CD4-positive, alpha-beta T cell treated with Interleukin-15 for 4 hours (primary cell): ENCODE measurements around the gene PLA2G10.
"Not testable (repeated sequence)": the region's sequence is repeated elsewhere in the genome, so short reads cannot be mapped to it uniquely, and the experiment has no call there.

Experiments used
- DNase-seq: peaks from one replicate; pipeline ENCODE4 v3.0.0-alpha.2; 2020; ENCODE audit warnings: low spot score

Gene PLA2G10, protein sequence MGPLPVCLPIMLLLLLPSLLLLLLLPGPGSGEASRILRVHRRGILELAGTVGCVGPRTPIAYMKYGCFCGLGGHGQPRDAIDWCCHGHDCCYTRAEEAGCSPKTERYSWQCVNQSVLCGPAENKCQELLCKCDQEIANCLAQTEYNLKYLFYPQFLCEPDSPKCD

DNA sequence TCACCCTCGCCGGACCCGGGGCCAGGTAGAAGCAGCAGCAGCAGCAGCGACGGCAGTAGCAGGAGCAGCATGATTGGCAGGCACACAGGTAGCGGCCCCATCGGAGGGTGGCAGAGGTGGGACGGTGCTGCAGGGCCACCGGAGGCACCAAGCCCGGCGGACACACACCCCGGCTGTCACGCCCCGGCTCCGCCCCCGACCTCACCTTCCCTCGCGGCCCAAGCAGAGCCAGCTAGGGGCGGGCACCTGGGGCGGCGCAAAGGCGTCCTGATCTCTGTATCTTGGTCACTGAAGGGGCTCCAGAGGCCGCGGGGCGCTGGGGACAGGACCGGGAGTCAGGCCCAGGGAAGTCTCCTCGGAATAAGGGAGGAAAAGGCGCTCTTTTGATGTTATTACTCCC lies at the start of gene PLA2G10:
PLA2G10 (minus strand) TSS at position 180 of the 400 bp plus-strand sequence; CDS start at position 101, 79 bp downstream.
- not testable (repeated sequence) for DNase-seq

GRCh38 chr16:14742273-14743128 lies 48.4 kb upstream of the PLA2G10 start, which contains the start of gene NPIPA2:
Gene NPIPA2, plus strand, starts transcription at chr16:14742533. Its CDS starts 5,533 bp downstream, at chr16:14748066.
- DNase-seq, result not testable (repeated sequence)

DNA sequence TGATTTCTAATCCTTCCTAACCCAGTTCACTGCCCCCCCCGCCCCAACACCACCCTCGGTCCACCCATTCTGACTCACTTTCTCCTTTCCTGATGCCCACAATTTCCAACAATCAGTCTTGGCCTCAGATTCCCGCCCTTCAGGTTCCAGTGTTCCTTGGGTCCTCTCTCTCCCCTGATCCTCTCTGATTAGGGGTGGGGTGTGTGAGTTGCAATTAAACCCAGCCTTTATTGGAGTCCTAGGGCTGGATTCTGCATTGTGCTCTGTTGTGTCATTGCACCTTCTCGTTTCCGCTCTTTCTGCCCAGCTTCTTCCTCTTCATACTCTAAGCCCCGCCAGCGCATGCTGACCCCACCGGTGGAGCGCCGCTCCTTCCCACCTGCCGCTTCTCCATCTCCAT lies 47.7 kb upstream of the PLA2G10 start:
- DNase-seq, result not testable (repeated sequence)

DNA sequence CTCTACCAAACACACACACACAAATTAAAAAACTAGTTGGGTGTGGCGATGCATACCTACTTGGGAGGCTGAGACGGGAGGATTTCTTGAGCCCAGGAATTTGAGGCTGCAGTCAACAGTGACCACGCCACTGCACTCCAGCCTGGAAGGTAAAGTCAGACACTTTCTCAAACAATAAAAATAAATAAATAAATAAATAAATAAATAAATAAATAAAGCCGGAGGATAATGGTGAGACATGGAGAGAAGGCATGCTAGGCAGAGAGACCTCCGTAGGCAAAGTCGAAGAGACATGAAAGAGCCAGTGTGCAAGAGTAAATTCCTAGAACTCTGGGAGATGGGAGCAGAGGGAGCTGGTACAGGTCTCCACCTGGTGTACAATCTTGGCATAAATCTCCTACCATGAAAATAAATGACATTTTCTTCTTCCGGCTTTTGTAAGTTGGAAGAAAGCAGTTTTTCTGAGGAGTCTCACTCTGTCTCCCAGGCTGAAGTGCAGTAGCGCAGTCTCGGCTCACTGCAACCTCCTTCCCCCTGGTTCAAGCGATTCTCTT lies 46.8 kb upstream of the PLA2G10 start:
- not testable (repeated sequence) for DNase-seq

DNA sequence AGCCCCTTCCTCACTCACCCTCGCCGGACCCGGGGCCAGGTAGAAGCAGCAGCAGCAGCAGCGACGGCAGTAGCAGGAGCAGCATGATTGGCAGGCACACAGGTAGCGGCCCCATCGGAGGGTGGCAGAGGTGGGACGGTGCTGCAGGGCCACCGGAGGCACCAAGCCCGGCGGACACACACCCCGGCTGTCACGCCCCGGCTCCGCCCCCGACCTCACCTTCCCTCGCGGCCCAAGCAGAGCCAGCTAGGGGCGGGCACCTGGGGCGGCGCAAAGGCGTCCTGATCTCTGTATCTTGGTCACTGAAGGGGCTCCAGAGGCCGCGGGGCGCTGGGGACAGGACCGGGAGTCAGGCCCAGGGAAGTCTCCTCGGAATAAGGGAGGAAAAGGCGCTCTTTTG lies 39.1 kb upstream of the PLA2G10 start:
- not testable (repeated sequence) for DNase-seq

- DNase-seq, result not testable (repeated sequence)
These were observed 9.3 kb upstream of the PLA2G10 start, which contains the start of gene NPIPA3 for GRCh38 chr16:14703156-14704011. Gene NPIPA3, plus strand, starts transcription at chr16:14703411. Its CDS starts 5,533 bp downstream, at chr16:14708944.

DNA sequence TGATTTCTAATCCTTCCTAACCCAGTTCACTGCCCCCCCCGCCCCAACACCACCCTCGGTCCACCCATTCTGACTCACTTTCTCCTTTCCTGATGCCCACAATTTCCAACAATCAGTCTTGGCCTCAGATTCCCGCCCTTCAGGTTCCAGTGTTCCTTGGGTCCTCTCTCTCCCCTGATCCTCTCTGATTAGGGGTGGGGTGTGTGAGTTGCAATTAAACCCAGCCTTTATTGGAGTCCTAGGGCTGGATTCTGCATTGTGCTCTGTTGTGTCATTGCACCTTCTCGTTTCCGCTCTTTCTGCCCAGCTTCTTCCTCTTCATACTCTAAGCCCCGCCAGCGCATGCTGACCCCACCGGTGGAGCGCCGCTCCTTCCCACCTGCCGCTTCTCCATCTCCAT lies 8.6 kb upstream of the PLA2G10 start:
- not testable (repeated sequence) for DNase-seq

- not testable (repeated sequence) for DNase-seq
These were observed 7.8 kb upstream of the PLA2G10 start for GRCh38 chr16:14701859-14702258.

- not testable (repeated sequence) for DNase-seq
These were observed 8.0 kb downstream of the PLA2G10 start for GRCh38 chr16:14685870-14686793.

DNA sequence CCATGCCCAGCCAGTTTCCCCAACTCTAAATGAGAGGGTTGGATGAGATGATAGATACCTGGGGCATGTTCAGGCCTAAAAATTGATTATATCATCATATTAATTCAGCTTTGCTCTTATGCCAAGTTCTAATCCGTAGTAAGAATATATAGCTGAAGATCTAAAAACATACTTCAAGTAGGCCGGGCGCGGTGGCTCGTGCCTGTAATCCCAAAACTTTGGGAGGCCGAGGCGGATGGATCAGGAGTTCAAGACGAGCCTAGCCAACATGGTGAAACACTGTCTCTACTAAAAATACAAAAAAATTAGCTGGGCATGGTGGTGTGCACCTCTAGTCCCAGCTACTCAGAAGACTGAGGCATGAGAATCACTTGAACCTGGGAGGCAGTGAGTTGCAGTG lies 12.0 kb downstream of the PLA2G10 start:
- no peak for DNase-seq

DNA sequence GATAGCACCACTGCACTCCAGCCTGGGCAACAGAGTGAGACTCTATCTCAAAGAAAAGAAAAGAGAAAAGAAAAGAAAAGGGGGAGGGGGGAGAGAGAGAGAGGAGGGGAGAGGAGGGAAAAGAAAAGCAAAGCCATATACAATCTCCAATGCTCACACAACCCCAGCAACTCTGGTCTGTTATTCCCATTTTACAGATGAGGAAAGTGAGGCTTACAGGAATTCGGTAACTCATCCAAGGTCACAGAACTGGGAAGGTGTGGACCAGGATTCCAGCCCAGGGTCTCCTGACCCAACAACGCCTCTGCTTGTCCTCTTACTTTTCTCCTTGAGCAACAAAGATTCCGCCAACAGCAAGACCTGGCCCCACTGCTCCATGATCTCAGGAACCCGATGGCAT lies 13.0 kb downstream of the PLA2G10 start:
- DNase-seq, result no peak

DNA sequence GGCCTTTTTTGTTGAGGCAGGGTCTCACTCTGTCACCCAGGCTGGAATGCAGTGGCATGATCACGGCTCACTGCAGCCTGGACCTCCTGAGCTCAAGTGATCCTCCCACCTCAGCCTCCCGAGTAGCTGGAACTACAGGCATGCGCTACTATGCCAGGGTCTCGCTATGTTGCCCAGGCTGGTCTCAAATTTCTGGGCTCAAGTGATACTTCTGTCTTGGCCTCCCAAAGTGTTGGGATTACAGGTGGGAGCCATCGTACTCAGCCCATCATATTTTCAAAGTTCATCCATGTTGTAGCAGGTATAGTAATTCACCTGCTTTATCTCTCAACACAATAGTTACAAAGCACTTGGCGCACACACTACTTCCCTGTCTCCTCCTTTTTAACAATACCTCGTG lies 13.7 kb downstream of the PLA2G10 start:
- DNase-seq, result not testable (repeated sequence)

GRCh38 chr16:14678748-14679497 lies 15.2 kb downstream of the PLA2G10 start:
- no peak for DNase-seq

DNA sequence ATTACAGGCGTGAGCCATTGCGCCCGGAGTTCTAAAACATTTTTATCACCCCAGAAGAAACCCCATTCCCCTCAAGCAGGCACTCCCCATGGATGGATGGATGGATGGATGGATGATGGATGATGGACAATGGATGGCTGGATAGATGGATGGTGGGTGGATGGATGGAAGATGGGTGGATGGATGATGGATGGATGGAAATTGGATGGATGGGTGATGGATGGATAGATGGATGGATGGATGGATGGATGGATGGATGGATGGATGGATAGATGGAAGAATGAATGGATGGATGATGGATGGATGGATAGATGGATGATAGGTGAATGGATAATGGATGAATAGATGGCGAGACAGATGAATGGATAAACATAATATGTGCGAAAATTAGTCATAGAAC lies 16.5 kb downstream of the PLA2G10 start:
- DNase-seq, result no peak

GRCh38 chr16:14676633-14677032 lies 17.5 kb downstream of the PLA2G10 start:
- DNase-seq, result no peak

- DNase-seq, result no peak
These were observed 21.6 kb downstream of the PLA2G10 start for GRCh38 chr16:14672403-14672971.

DNA sequence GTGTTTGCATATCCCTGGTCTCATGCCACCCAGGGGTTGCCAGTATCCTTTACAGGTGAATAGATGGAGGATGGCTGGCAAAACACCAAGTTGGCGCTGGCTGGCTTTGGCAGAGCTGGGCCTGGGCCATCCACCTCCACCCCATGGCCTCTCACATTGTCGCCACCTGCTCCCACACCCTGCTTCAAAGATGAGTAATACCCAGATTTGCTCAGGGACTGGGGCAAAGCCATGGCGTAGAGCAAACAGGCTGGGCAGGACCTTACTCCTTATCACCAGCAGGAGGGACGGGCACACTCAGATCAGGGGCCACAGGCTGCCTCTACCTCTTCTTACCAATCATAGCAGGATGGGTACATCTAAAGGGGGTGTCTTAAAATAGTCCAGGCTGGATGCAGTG lies 24.3 kb downstream of the PLA2G10 start:
- no peak for DNase-seq

DNA sequence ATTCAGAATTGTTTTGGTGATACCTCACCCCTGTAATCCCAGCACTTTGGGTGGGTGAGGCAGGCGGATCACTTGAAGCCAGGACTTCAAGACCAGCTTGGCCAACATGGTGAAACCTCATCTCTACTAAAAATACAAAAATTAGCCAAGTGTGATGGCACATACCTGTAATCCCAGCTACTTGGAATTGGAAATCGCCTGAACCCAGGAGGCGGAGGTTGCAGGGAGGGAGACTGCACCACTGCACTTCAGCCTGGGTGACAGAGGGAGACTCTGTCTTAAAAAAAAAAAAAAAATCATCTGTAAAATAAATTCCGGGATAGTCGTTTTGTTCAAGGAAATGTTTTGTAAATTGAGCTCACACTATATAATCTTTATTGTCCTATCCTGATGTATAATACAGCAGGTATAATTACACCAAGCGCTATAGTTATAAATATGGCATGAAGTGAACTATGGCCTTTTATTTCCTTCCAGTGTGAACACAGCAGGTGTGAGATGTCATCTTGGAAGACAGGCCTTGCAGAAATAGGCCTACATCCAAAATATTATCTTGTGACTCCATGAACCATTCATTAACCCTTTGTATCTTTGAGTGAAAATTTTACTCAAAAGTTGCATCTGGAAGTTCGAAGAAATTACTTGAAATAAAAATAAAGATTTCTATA lies 25.4 kb downstream of the PLA2G10 start:
- DNase-seq, result no peak
